HepG2 (cell line): ENCODE measurements around the gene DDX17. TPM values are rescaled to one million over a fixed set of nuclear protein-coding genes. Genes with fewer than 3 reads are reported as not detected.

Experiments used
- DNMT1 ChIP-seq: sonication (generic); formaldehyde crosslinking; IDR thresholded peaks from 2 replicates; pipeline ENCODE4 v1.5.1; 2020; ENCODE audit warnings: mild to moderate bottlenecking, missing genetic modification reagents
- IRX3 ChIP-seq: sonication (generic); formaldehyde crosslinking; IDR thresholded peaks from 2 replicates; pipeline ENCODE4 v1.8.1; 2023; ENCODE audit warnings: mild to moderate bottlenecking, low read depth, missing genetic modification reagents, borderline replicate concordance
- JARID2 ChIP-seq: sonication (generic); formaldehyde crosslinking; IDR thresholded peaks from 2 replicates; pipeline ENCODE4 v1.8.1; 2023; ENCODE audit warnings: missing genetic modification reagents, inconsistent platforms; ENCODE audit not compliant: insufficient replicate concordance
- RFX1 ChIP-seq: fragments of 450-650 bp; IDR thresholded peaks from 2 replicates; pipeline ENCODE4 v1.6.1; 2017
- SP2 ChIP-seq: sonication (generic); formaldehyde crosslinking; IDR thresholded peaks from 2 replicates; pipeline ENCODE4 v1.5.1; 2020; ENCODE audit warnings: mild to moderate bottlenecking, missing genetic modification reagents
- TBX2 ChIP-seq: sonication (generic); formaldehyde crosslinking; IDR thresholded peaks from 2 replicates; pipeline ENCODE4 v1.5.0; 2020; ENCODE audit warnings: missing genetic modification reagents, mild to moderate bottlenecking, borderline replicate concordance
- ZFP82 ChIP-seq: sonication (generic); formaldehyde crosslinking; IDR thresholded peaks from 2 replicates; pipeline ENCODE4 v1.5.1; 2020; ENCODE audit warnings: mild to moderate bottlenecking, missing genetic modification reagents, borderline replicate concordance
- ZFP90 ChIP-seq: sonication (generic); formaldehyde crosslinking; IDR thresholded peaks from 2 replicates; pipeline ENCODE4 v1.8.0; 2022; ENCODE audit warnings: missing genetic modification reagents, mild to moderate bottlenecking, inconsistent platforms, borderline replicate concordance
- ZNF550 ChIP-seq: sonication (generic); formaldehyde crosslinking; IDR thresholded peaks from 2 replicates; pipeline ENCODE4 v1.4.0; 2020; ENCODE audit warnings: mild to moderate bottlenecking, missing genetic modification reagents, borderline replicate concordance
- ZNF7 ChIP-seq: IDR thresholded peaks from 2 replicates; pipeline ENCODE4 v1.6.1; 2016; ENCODE audit warnings: missing biosample characterization, missing genetic modification reagents
- ZNF776 ChIP-seq: sonication (generic); formaldehyde crosslinking; IDR thresholded peaks from 2 replicates; pipeline ENCODE4 v1.4.0; 2020; ENCODE audit warnings: mild to moderate bottlenecking, missing genetic modification reagents
- ZZZ3 ChIP-seq: sonication (generic); formaldehyde crosslinking; IDR thresholded peaks from 2 replicates; pipeline ENCODE4 v1.4.0; 2020; ENCODE audit warnings: missing genetic modification reagents, mild to moderate bottlenecking, borderline replicate concordance
- polyA plus RNA-seq, 8 experiments: library from polyadenylated mRNA; depleted of rRNA in 3 of 8; stranded (reverse) in 7 of 8; unstranded in 1 of 8; fragments of >200 nt; fragmentation: Illumina TruSeq in 4 of 8; extraction: Trizol in 4 of 8; gene quantifications; 2 replicates each; pipeline versions ENCODE4 v1.2.1 to v1.2.3, GENCODE V29; 2011 to 2016; ENCODE audit warnings: low read depth in 4 of 8, missing spikeins in 1 of 8, mixed read lengths in 1 of 8; ENCODE audit not compliant: insufficient read depth in 1 of 8
- total RNA-seq, 5 experiments: library from RNA; depleted of rRNA; stranded (reverse); fragments of >200 nt; fragmentation: Illumina TruSeq; extraction: Trizol; gene quantifications; 2 replicates each; pipeline ENCODE4 v1.2.3, GENCODE V29; 2016; ENCODE audit warnings: low read depth in 1 of 5
- TF ChIP-seq, protein P1 (sequence below): sonication (generic); formaldehyde crosslinking; conservative IDR thresholded peaks from 2 replicates; pipeline ENCODE4 v1.8.0; 2022; ENCODE audit warnings: mild to moderate bottlenecking, moderate library complexity, missing genetic modification reagents
- TF ChIP-seq, protein P2 (sequence below): sonication (generic); formaldehyde crosslinking; IDR thresholded peaks from 2 replicates; pipeline ENCODE4 v1.9.0; 2022; ENCODE audit warnings: missing genetic modification reagents, mild to moderate bottlenecking, borderline replicate concordance
- TF ChIP-seq, protein P3 (sequence below), 2 experiments: sonication (generic) in 1 of 2; formaldehyde crosslinking in 1 of 2; IDR thresholded peaks; 2 replicates each; pipeline versions ENCODE4 v1.5.1 to v1.6.1; 2011 to 2020; ENCODE audit warnings: borderline replicate concordance in 1 of 2, low read depth in 1 of 2, low read length in 1 of 2, mild to moderate bottlenecking in 1 of 2, missing genetic modification reagents in 1 of 2, moderate library complexity in 1 of 2
- TF ChIP-seq, protein P4 (sequence below): sonication (generic); formaldehyde crosslinking; IDR thresholded peaks from 2 replicates; pipeline ENCODE4 v1.4.0; 2020; ENCODE audit warnings: missing genetic modification reagents
- TF ChIP-seq, protein P5 (sequence below): sonication (generic); formaldehyde crosslinking; IDR thresholded peaks from 2 replicates; pipeline ENCODE4 v1.4.0; 2020; ENCODE audit warnings: mild to moderate bottlenecking, missing genetic modification reagents
- TF ChIP-seq, protein P6 (sequence below): sonication (generic); formaldehyde crosslinking; IDR thresholded peaks from 2 replicates; pipeline ENCODE4 v1.8.0; 2023; ENCODE audit warnings: mild to moderate bottlenecking, missing genetic modification reagents
- TF ChIP-seq, protein P7 (sequence below): IDR thresholded peaks from 2 replicates; pipeline ENCODE4 v1.6.1; 2018; ENCODE audit warnings: missing genetic modification reagents

DDX17 gene
- total and polyA plus RNA-seq, 2 of the 13 experiments (the other 11 are each of a cell fraction or from before 2014, with no cell fraction given): 238 to 344 TPM

DNA sequence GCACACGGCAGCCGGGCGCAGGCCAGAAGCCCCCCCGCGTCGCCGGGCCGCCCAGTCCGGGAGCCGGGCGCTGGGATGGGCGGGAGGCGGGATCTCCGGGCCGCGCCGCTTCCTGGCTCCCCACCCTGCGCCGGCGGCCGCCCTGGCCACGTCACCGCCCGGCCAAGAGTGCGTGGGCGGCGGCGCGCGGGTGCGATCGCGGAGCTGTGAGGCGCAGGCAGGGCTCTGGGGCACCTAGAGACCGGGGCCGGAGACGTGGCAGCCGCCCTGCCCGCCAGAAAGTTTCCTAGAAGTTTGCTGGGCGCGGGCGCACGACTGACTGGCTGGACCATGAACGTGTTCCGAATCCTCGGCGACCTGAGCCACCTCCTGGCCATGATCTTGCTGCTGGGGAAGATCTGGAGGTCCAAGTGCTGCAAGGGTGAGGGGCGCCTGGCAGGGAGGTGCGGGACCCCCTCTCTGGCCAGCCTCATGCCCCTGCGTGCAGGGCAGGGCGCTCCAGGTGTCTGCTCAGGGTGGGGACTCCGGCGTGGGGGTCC, 38.1 kb downstream of the DDX17 start, which contains the start of gene KDELR3 (continued):
- TF ChIP-seq, protein P1, sequence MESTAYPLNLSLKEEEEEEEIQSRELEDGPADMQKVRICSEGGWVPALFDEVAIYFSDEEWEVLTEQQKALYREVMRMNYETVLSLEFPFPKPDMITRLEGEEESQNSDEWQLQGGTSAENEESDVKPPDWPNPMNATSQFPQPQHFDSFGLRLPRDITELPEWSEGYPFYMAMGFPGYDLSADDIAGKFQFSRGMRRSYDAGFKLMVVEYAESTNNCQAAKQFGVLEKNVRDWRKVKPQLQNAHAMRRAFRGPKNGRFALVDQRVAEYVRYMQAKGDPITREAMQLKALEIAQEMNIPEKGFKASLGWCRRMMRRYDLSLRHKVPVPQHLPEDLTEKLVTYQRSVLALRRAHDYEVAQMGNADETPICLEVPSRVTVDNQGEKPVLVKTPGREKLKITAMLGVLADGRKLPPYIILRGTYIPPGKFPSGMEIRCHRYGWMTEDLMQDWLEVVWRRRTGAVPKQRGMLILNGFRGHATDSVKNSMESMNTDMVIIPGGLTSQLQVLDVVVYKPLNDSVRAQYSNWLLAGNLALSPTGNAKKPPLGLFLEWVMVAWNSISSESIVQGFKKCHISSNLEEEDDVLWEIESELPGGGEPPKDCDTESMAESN (CRISPR knock-in tag): no peak; the same call in 1 of the 2 replicates
- TF ChIP-seq, protein P2, sequence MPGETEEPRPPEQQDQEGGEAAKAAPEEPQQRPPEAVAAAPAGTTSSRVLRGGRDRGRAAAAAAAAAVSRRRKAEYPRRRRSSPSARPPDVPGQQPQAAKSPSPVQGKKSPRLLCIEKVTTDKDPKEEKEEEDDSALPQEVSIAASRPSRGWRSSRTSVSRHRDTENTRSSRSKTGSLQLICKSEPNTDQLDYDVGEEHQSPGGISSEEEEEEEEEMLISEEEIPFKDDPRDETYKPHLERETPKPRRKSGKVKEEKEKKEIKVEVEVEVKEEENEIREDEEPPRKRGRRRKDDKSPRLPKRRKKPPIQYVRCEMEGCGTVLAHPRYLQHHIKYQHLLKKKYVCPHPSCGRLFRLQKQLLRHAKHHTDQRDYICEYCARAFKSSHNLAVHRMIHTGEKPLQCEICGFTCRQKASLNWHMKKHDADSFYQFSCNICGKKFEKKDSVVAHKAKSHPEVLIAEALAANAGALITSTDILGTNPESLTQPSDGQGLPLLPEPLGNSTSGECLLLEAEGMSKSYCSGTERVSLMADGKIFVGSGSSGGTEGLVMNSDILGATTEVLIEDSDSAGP (CRISPR knock-in tag): no peak
- TF ChIP-seq IRX3 (CRISPR knock-in tag): no peak
- TF ChIP-seq, protein P3, sequence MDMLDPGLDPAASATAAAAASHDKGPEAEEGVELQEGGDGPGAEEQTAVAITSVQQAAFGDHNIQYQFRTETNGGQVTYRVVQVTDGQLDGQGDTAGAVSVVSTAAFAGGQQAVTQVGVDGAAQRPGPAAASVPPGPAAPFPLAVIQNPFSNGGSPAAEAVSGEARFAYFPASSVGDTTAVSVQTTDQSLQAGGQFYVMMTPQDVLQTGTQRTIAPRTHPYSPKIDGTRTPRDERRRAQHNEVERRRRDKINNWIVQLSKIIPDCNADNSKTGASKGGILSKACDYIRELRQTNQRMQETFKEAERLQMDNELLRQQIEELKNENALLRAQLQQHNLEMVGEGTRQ (IDR thresholded peaks at IDR 0.05; ENCODE audit: low read depth, low read length): no peak
- TF ChIP-seq, protein P3 (CRISPR knock-in tag; IDR thresholded peaks at IDR 0.05; ENCODE audit: borderline replicate concordance): no peak
- no peak for TF ChIP-seq ZNF7 (CRISPR knock-in tag)
- TF ChIP-seq SP2 (CRISPR knock-in tag): 0 out of 2 replicates have a peak, but pooled peaks have one; percentile 23
- TF ChIP-seq JARID2 (CRISPR knock-in tag): no peak
- TF ChIP-seq, protein P4, sequence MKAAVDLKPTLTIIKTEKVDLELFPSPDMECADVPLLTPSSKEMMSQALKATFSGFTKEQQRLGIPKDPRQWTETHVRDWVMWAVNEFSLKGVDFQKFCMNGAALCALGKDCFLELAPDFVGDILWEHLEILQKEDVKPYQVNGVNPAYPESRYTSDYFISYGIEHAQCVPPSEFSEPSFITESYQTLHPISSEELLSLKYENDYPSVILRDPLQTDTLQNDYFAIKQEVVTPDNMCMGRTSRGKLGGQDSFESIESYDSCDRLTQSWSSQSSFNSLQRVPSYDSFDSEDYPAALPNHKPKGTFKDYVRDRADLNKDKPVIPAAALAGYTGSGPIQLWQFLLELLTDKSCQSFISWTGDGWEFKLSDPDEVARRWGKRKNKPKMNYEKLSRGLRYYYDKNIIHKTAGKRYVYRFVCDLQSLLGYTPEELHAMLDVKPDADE (CRISPR knock-in tag): no peak
- no peak for TF ChIP-seq ZFP82 (CRISPR knock-in tag)
- TF ChIP-seq TBX2: no peak
- TF ChIP-seq ZNF550 (CRISPR knock-in tag): no peak
- no peak for TF ChIP-seq RFX1
- no peak for TF ChIP-seq ZFP90 (CRISPR knock-in tag)
- TF ChIP-seq ZNF776 (CRISPR knock-in tag): 0 out of 2 replicates have a peak, but pooled peaks have one; percentile 19
- TF ChIP-seq, protein P5, sequence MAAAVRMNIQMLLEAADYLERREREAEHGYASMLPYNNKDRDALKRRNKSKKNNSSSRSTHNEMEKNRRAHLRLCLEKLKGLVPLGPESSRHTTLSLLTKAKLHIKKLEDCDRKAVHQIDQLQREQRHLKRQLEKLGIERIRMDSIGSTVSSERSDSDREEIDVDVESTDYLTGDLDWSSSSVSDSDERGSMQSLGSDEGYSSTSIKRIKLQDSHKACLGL (CRISPR knock-in tag): peak; percentile 63; the same call in 1 of the 2 replicates
- TF ChIP-seq, protein P6, sequence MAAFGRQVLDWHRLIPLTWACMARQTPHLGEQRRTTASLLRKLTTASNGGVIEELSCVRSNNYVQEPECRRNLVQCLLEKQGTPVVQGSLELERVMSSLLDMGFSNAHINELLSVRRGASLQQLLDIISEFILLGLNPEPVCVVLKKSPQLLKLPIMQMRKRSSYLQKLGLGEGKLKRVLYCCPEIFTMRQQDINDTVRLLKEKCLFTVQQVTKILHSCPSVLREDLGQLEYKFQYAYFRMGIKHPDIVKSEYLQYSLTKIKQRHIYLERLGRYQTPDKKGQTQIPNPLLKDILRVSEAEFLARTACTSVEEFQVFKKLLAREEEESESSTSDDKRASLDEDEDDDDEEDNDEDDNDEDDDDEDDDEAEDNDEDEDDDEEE (CRISPR knock-in tag): no peak
- no peak for TF ChIP-seq DNMT1
- TF ChIP-seq, protein P7, sequence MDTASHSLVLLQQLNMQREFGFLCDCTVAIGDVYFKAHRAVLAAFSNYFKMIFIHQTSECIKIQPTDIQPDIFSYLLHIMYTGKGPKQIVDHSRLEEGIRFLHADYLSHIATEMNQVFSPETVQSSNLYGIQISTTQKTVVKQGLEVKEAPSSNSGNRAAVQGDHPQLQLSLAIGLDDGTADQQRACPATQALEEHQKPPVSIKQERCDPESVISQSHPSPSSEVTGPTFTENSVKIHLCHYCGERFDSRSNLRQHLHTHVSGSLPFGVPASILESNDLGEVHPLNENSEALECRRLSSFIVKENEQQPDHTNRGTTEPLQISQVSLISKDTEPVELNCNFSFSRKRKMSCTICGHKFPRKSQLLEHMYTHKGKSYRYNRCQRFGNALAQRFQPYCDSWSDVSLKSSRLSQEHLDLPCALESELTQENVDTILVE (CRISPR knock-in tag): no peak
- no peak for TF ChIP-seq ZZZ3 (CRISPR knock-in tag)
